Mesenteric fat pad (tissue), 1 donor: ENCODE data around the gene ADAMTS17. TPM values are rescaled to one million over a fixed set of nuclear protein-coding genes. Genes with fewer than 3 reads are reported as not detected.

Experiments used
- DNase-seq: peaks from one replicate; pipeline ENCODE4 v3.0.0-alpha.2; 2020; ENCODE audit warnings: low spot score
- total RNA-seq: library from RNA; stranded (reverse); fragmentation: NEBNext Ultra II Directional; extraction: Animal tissue kit (Norgen Biotek cat#: 25700); gene quantifications from one replicate; pipeline ENCODE4 v1.2.1, GENCODE V29; 2021
- donor health status: DM: yes; HTN: yes; CAD: no.

ADAMTS17 gene
- total RNA-seq, 1 donor from 2014 or later = 2.3 TPM

- DNase-seq = no peak
Observed at GRCh38 chr15:100174159-100174903, 167.4 kb downstream of the ADAMTS17 start.

DNA sequence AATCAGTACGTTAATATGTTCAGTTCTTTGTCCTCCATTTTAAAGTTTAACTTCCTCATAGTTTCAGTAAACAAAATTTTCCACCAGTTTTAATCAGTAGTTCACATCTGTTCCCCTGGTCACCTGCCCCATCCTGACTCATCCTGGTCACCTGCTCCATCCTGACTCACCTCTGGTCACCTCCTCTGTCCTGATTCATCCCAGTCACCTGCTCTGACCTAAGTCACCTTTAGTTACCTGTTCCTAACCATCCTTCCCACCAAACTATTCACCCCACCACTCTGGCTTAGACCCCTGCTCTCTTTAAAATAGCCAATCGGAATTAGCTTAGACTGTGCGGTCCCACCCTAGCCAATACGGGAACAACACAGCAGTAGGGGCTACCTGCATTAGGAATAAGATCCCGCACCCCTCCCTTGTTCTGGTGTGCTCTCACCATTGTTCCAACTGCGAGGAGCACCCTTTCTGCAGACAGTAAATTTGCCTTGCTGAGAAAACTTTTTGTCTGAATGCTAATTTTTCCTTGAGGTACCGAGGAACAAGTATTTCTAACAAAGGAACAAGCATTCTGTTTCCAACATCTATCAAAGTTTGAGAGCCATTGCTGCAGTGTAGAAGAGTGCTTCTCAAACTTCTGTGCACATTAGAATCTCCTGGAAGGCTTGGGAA, 169.3 kb downstream of the ADAMTS17 start:
- DNase-seq = peak; percentile 30

DNA sequence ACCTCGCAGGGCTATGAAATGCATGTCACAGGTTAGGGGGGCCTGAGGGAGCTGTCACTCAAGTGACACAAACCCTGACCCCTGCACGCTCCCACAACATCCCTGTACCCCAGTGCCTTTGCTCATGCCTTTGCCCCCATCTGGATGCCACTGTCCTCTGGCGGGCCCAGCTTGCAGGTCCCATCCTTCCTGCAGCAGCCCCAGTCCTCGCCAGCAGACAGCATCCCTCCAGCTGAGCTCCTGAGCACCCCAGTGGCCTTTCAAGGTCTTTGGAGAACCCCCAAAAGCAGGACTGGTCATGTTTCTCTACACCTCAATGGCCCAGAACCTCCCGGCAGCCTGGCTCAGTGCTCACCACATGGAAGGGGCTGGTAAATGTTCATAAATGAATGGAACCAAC, 170.4 kb downstream of the ADAMTS17 start:
- DNase-seq = peak; percentile 62

- peak; percentile 35 for DNase-seq
Observed at GRCh38 chr15:100170291-100171210, 171.2 kb downstream of the ADAMTS17 start.

DNA sequence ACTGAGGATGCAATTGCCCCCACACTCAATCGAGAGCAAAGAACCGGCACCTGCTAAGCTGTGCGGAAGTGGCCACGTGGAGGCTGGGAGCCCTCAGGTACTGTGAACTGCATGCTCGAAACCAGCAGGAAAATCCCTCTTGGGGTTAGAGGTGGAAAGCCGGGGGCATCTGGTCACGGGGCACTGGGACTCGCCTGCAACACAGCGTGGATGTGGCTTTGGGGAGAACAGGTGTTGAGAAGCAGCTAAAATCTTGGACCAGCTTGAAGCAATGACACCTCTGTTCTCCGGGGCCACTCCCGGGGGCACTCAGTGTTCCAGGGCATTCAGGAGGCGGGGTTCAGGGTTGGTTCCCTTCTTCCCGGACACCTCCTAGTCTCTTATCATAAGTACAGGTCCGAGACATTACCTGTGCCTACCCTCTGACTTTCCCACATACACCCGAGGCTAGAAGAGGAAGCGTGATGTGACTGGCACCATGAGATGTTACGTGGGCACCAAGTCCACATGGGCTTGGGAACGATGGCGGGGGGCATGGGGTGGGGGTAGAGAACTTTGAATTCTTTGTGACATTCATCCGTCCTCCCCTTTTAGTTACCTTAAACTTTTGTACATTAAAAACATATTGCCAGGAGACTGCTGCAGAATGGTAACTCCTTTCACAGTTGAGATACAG, 172.0 kb downstream of the ADAMTS17 start:
- DNase-seq = peak; percentile 79

DNA sequence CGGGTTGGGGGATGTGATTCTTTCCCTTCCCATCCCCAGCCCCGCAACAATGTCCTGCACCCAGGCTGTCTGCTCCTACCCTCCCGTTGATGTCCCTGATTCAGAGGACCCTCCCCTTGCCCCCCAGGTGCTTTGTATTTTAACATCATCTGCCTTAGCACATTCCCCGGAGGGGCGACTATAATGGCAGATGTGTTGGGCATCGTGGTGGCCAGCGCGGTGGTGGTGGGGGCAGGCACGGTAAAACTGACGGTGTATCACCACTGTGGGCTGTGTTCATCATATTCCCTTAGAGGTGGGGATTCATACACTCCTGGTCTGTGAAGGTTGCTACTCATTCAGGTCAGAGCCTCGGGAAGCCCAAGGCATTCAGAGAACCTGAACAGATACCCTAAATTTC, 173.0 kb downstream of the ADAMTS17 start:
- peak; percentile 59 for DNase-seq

DNA sequence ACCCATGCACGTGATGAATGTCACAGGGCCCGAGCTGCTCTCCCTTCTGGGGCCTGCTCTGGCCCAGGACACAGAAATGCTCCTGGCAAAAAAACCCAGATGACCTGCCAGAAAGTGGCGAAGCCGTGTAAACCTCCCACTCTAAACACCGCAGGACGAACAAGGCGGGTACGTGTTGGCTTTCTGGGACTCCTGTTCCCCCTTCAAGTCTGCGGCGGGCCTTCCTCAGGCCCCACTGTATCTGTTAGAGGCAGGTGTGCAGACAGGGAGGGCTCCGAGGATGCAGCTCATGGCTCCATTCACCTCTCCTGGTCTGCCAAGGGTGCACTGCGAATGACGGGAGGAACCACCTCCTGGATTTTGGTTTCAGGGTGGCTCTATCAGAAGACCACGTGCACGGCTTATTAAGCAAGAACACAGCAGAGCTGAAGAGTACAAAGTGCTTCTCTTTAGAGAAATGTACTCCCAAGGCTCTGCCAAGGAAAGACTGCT, 173.8 kb downstream of the ADAMTS17 start:
- peak; percentile 57 for DNase-seq

DNA sequence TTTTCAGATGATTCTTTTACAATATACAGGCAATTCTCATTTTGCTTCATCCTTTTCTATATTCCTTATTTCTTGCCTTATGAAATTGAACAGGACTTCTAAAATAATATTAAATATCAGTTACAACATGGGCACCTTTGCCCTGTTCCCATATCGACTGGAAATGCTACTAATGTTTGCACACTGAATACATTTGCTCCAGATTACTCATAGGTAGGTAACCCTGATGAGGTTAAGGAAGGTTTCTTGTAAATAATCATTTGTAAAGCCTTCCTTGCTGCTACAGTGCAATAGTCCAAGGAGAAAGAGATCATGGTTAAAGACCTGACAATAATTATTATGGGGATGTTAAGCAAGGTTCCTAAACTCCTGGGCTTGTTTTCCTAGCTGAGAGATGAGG, 175.5 kb downstream of the ADAMTS17 start:
- no peak for DNase-seq

DNA sequence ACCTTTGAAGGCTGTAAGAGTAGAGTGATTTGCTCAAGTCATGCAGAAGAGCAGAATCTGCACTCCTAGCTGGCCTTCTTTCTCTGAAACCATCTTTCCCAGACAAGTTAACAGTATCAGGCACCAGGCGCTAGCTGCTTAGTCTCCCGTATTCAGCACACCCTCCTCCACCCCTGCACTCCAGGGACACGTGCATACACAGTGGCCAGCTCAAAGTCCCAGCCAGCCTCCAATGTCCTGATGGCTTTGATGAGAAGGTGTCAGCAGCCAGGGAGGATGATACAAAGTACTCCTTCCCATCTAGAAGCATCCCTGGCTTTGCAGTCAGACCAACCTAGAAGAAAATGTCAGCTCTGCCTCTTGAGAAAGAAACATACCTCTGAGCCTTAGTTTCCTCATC, 177.8 kb downstream of the ADAMTS17 start:
- no peak for DNase-seq

DNA sequence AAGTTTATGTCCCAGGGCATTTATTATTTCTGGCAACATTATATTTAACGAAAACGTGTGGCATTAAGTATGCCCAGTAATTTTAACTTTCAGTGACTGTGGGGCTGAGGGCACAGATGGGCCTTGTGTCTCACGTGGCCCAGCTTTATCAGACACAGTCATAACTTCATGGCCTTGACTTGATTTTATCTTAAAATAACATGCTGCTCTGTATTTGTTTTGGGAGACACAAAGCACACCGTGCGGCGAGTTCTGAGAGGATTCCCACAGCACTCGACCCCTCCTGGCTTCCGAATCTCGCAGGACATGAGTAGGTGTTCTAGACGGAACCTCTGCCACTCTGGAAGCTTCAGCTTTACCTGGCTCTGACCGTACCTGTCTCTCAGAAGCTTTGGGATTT, 180.8 kb downstream of the ADAMTS17 start:
- DNase-seq = no peak

DNA sequence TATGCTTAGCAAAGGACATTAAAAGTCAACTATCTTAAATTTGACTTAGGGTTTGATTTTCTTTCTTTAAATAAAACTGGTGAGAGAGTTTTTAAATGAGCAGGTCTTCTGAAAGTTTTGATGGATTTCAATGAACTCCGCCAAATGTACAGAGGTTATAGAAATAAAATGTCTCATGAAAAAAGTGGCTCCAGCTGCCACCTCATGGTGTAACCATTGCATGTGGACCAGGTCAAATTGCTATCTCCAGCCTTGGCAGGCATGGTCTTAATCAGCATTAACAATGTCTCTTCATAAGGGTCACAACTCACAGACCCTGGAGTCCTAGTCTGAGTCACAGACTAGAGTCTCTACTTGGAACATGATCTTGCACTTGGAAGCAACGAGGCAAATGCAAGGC, 182.3 kb downstream of the ADAMTS17 start:
- DNase-seq = no peak

- DNase-seq = no peak
Observed at GRCh38 chr15:100158356-100158755, 183.4 kb downstream of the ADAMTS17 start.

DNA sequence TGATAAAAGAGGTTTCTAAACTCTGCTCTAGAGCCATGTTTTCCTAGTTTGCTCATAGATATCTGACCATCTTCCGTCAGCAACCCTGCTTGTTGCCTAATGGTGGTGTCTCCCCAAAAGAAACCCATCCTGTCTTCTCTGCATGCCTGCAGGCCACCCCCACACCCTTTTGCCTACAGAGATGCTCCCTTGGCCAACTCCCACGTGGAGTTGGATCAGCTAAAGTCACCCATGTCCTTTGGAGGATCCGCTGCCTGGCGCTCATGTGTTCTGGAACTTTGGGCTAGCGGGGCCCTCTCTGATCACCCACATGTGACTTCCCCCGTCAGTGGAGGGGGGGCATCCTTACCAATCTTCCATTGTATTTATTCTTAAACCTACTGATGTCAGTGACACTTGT, 185.6 kb downstream of the ADAMTS17 start:
- peak; percentile 62 for DNase-seq

DNA sequence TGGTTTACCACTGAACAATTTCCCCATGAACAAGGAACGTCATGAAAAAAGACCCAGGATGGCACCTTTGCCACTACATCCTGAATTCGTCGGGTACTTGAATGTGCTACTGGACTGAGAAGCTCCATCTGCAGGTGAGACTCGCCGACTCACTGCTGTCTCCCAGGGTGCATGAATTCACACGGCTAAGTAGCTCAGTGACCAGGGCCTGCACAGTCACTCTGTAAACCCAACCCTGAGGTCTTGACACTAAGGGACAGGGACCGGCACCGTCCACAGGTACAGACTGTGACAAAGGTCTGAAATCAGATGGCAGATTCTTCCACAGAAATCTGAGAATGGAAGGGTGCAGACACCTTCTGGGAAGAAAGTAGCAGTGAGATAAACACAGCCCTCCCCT, 187.4 kb downstream of the ADAMTS17 start:
- DNase-seq = peak; percentile 77

DNA sequence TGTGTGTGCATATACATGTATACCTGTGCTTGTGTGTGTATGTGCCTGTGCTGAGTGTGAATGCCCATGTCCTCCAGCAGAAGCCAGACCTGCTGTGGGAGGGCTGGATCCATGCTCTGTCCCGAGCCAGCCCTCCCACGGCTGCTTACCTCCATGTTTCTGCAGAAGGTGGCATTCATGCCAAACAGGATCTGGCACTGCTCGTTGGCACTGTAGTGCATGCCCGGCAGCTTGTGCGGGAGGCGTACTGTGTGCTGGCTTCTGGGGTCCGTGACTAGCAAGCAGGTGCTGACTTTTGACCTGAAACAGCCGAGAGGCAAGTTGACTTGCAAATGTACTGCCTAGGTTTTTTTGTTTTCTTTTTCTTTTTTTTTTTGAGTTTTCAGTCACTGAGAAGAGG, 189.3 kb downstream of the ADAMTS17 start:
- peak; percentile 82 for DNase-seq

DNA sequence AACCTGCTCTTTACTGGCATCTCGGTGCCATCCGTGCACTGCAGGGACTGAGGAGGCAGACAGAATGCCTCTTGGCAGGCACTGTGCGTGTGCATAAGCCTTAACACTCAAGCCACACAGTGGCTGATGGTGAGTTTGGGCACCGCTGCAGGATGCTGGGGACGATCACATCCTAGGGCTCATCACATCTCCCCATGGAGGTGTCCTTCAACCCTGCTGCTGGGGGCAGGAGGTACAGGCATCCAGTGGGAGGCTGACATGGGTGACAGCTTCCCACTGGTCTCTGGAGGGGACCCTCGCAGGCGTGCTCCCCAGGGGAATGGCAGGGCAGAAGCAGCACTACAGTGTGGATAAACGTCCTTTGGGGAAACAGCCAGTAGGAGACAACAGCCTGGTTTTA, 190.9 kb downstream of the ADAMTS17 start:
- DNase-seq = peak; percentile 73

DNA sequence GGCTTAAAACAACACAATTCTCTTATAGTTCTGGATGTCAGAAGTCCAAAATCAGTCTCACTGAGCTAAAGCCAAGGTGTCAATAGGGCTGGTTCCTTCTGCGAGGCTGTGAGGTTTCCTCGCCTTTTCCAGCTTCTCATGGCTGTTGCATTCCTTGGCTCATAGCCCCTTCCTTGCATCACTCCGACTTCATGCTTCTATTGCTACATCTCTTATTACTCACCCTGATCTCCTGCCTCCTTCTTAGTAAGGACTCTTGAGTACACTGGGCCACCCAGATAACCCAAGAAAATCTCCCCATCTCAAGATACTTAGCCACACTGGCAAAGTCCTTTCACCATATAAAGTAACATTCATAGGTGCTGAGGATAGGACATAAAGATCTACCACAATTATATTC, 193.9 kb downstream of the ADAMTS17 start:
- peak; percentile 6 for DNase-seq

DNA sequence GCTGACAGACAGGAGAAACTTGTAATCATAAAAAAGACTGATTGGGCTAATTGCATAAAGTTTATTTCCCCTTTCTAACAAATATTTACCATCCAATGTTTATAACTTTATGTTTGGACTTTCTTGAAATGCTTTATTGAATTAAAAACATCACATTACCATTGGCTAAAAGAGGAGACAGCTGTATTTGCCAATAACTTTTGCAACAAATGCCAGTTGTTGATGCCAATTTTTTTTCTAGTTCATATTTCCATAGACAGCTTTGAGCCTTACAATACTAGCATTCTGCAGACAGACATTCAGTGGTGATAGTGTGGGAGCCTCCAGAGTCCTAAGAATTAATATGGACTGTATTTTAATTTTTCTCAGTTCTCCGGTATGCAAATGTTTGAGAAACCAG, 198.4 kb downstream of the ADAMTS17 start:
- DNase-seq = no peak

DNA sequence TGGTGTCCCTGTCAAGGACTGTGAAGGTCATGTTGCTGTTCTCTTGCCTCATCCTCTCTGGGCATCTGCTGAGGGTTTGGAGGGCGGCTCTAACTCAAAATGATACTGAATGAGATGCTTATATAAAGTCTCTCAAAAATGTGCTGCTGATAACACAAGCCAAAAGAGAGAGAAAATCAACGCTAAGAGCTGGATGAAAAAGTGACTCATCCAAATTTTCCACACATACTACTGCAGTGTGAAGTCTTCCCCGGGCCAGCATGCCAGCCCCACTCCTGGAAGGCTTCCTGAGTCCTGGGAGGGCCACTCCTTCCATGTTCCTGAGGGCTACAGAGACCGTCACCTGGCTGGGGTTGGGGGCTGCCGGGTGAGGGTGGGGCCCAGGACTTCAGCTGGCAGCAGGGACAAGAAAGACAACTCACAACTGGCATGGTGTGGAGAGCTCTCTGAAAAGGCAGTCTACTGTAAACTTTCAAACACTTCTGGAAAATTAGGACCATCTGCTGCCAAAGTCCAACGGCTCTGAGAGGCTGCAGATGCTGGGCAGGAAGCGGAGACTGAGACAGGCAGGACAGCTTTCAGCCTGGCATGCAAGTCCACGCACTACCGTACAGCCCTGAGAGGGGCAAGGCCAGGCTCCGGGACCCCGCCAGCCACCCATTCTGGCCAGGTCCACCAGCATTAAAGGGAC, 200.3 kb downstream of the ADAMTS17 start:
- no peak for DNase-seq

DNA sequence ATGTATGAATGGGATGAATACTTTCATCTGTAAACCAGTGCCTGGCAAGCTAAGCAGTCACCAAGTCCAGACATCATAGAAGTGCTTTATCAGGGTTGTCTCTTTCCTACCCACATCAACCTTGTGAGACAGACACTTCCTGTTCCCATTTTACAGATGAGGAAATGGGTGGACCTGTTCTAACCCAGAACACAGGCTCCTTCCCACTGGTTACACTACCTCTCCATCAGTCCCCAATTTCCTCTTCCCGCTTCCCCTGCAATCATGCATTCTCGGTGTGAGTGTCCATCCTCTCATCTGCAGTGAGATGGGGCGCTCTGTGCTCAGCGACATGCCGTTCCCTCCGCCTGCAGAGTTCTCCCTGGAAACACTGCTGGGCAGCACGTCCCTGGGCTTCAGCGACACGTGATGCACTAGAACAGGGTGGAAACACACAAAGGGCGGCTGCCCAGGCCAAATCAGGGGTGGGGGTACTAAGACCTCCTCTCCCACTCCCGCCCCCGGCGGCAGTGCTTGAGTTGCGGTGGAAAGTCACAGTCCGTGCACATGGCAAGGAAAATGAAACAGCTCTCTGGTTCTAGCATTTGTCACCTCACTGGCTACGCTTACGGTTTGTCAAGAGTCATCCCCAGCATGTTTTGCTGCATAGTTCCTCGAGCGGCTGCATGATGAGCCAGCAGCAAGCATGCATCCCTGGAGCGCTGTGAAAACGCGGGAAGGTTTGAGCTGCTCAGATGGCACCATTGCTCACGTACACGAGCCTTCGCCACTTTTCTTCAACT, 201.1 kb downstream of the ADAMTS17 start:
- no peak for DNase-seq
